Stimulated activated naive CD8-positive, alpha-beta T cell treated with anti-CD3 and anti-CD28 coated beads, Interleukin-15, Interleukin-2, amounts not matched to agents 100 U/mL and 50 U/mL, for 24 hours (primary cell): Measurements from ENCODE around the gene CYP2C8.
"Not testable (repeated sequence)": the region's sequence is repeated elsewhere in the genome, so short reads cannot be mapped to it uniquely, and the experiment has no call there.

Experiments
- ATAC-seq: fragments of 150-1000 bp; cut with Tn5 transposase; one replicate; pipeline ENCODE4 v1.10.0; 2021
- DNase-seq: peaks from one replicate; pipeline ENCODE4 v3.0.0; 2021

CYP2C8 gene

DNA sequence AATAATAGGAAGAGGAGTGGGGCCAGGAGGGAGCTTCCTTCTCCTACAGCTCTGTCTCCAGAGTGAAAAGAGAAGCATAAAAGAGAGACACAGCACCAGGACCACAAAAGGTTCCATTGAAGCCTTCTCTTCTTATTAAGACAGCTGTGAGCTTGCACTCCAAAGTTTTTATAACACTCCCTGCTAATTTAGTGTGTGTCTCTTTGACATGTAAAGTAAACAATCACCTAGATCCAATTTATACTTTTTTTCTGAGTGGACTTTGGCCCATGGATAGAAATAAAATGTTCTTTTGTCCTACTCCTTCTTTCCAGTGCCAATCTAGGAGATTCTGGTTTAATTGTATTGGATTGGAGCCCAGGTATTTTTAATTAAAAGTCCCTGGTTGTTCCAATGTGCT is at the start of gene CYP2C8:
Gene CYP2C8, minus strand, starts transcription at position 212 of the 400 bp plus-strand sequence. Its CDS starts 95 bp downstream, at position 117.
- DNase-seq: no peak
- no peak for ATAC-seq

DNA sequence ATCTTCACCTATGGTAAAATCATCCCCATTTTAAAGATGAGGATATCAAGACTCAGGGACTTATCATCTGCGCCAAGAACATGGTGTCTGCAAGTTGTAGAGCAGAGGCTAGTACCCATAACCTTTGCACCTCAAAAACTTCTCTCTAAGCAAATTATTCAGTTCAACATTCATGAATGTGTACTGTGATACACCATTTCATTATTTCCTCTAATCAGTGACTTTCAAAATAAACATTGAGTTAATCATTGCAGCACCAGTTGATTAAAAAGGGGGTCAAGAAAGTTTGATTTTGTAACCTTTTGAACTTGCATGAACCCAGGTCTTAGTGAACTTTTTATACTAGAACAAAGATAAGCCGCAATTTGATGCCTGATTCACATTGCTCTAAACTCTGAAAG is 47.6 kb upstream of the CYP2C8 start:
- DNase-seq (no peak), ATAC-seq (no peak)

- not testable (repeated sequence) for DNase-seq, ATAC-seq
Observed at GRCh38 chr10:95110823-95111222, 41.5 kb upstream of the CYP2C8 start.

DNA sequence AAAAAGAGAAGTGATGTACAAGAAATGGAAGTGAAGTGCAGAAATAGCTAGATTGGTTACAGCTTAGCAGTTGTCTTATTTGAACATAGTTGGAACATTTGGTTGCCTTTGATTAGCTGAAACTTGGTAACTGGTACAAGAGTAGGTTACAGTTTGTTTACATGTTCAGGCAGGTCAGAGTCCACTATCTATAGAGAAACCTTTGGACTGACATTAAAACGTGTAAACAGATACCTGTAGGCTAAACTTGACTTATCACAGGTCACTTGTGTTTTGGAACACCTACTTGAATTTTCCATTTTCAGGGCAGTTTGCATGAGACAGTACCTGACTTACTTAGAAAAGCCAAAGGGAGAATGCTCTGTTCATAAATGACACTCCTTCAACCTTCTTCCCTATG is 28.5 kb upstream of the CYP2C8 start:
- DNase-seq: no peak
- no peak for ATAC-seq

DNA sequence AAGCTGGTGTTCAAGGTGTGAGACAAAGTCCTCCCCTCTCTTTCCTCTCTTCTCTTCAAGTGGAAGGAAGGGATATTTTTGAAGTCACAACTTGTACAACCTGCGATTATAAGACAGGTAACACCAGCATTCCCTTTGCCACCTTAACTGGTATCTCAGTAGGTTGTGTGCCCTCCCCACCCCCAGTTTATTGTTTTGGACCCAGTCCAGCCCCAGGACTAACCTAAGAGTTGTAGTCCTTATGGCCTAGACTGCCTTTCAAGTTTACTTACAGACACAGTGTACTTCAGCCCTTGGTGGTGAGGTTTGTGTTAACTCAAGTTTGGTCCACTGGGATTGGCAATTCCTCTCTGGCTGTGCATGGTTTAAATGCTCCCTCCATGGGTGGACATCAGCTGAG is 26.8 kb upstream of the CYP2C8 start:
- no peak for ATAC-seq
- no peak for DNase-seq

DNA sequence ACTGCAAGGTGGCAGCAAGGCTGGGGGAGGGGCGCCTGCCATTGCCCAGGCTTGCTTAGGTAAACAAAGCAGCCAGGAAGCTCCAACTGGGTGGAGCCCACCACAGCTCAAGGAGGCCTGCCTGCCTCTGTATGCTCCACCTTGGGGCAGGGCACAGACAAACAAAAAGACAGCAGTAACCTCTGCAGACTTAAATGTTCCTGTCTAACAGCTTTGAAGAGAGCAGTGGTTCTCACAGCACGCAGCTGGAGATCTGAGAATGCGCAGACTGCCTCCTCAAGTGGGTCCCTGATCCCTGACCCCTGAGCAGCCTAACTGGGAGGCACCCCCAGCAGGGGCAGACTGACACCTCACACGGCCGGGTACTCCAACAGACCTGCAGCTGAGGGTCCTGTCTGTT is 10.3 kb upstream of the CYP2C8 start:
- not testable (repeated sequence) for DNase-seq, ATAC-seq

DNA sequence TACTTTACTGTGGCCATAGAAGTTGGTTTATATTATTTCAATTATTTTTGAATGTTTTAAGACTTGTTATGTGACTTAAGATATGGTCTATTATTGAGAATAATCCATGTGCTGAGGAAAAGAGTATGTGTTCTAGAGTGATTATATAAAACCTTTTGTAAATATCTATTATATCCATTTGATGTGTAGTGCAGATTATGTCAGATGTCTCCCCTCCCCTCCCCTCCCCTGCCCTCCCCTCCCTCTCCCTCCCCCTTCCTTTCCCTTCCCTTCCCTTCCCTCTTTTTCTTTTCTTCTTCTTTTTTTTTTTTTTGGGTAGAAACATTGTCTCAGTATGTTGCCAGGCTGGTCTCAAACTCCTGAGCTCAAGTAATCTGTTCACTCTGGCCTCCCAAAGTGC is 8.3 kb upstream of the CYP2C8 start:
- no peak for ATAC-seq

GRCh38 chr10:95071107-95071660 is 1.9 kb upstream of the CYP2C8 start:
- no peak for ATAC-seq
- DNase-seq: no peak

More for the DNA sequence above, 8.3 kb upstream of the CYP2C8 start:
- DNase-seq: no peak

GRCh38 chr10:95064125-95064524 is 5.2 kb downstream of the CYP2C8 start:
- DNase-seq, ATAC-seq: not testable (repeated sequence)

DNA sequence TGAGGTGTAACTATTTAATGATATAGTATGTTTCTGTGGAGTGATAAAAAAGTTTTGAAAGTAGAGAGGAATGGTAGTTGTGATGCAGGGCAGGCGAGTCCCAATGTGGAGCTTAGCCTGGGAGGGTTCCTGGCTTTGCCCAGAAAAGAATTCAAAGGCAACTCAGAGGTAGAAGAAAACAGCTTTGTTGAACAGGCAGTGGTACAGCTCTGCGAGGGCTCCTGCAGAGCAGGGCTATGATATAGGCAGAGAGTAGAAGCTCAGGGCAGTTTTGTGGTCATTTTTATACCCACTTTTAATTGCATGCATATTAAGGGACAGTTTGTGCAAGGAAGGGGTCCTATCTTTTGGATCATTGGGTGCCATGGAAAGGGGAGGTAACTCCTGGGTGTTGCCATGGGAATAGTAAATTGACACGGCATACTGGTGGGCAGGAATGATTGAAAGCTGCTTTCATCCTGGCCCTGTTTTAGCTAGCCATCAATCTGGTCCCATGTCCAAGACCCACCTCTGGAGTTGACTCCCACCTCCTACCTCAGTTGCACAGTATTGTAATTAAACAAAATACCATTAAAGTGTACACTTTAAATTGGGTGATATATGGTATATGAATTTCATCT is 12.4 kb downstream of the CYP2C8 start:
- no peak for DNase-seq

GRCh38 chr10:95049919-95050318 is 19.4 kb downstream of the CYP2C8 start:
- ATAC-seq (no peak), DNase-seq (no peak)

More for the DNA sequence above, 12.4 kb downstream of the CYP2C8 start:
- ATAC-seq: no peak

GRCh38 chr10:95048206-95048605 is 21.1 kb downstream of the CYP2C8 start:
- DNase-seq (no peak), ATAC-seq (no peak)

- DNase-seq (no peak), ATAC-seq (no peak)
Observed at GRCh38 chr10:95039281-95039680, 30.0 kb downstream of the CYP2C8 start.

DNA sequence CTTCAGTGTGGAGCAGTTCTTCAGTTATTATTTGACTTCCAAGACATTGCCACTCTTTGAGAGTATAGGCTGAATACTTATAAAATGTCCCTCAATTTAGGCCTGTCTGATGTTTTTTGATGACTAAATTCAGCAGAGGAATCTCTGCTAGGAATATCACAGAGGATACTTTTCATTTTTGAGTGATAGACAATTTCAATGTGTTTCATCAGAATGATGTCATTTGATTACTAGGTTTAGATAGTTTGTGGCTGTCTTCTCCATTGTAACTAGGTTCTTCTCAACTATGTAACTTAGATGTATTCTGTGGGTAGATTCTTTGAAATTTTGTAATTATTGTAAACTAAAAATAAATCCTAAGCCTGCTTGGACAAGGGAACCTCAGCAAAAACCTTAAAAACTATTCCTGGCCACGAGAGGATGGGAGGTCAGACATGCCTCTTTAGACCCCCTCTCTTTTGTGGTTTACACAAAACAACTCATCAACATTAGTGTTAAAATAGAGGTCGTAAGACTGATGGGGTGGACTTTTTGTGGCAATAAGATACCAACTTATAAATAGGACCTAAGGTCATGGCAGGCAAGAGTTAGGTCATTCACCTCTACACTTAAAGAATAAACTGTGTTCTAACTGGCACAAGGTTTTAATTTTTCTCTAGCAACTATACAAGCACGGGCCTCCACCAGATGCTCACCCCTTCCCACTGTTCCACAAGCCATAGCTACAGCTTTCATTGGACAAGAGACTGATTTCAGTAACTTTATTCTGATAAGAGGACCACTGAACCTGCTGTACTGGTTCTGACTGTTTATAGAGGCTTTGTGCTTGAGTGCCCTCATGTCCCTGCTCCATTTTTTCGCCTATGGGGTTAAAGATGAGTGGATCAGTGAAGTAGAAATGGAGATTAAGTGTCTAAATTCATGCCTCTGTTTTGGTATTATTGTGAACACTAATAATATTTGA is 33.7 kb downstream of the CYP2C8 start:
- ATAC-seq (no peak), DNase-seq (no peak)

DNA sequence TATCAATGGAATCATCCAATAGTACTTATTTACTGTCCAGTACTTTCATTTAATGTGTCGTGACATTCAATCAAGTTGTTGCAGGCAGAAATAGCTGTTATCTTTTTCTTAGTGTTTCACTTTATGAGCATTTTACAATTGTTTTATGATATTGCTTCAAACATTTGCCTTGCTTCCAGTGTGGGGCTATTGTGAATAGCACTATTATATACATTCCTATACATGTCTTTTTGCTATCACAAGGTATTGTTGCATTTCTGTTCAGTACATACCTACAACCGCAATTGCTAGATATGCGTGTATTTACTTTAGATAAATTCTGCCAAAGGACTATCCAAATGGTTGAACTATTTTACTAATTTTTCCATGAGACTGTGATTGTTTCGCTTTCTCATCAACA is 34.9 kb downstream of the CYP2C8 start:
- ATAC-seq: no peak
- DNase-seq: no peak

GRCh38 chr10:95031656-95032055 is 37.6 kb downstream of the CYP2C8 start:
- DNase-seq (no peak), ATAC-seq (no peak)

DNA sequence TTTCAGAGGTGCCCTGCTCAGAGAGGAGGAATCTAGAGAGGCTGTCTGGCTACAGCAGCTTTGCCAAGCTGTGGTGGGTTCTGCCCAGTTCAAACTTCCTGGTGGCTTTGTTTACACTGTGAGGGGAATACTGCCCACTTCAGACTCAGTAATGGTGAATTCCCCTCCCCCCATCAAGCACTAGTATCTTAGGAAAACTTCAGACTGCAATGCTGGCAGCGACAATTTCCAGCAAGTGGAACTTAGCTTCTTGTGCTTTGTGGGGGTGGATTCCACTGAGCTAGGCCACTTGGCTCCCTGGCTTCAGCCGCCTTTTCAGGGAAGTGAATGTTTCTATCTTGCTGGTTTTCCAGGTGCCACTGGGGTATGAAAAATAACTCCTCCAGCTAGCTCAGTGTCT is 42.8 kb downstream of the CYP2C8 start:
- ATAC-seq: no peak

GRCh38 chr10:94997741-94998174 is 71.5 kb downstream of the CYP2C8 start:
- no peak for ATAC-seq
- DNase-seq: no peak

More for the DNA sequence above, 42.8 kb downstream of the CYP2C8 start:
- no peak for DNase-seq

DNA sequence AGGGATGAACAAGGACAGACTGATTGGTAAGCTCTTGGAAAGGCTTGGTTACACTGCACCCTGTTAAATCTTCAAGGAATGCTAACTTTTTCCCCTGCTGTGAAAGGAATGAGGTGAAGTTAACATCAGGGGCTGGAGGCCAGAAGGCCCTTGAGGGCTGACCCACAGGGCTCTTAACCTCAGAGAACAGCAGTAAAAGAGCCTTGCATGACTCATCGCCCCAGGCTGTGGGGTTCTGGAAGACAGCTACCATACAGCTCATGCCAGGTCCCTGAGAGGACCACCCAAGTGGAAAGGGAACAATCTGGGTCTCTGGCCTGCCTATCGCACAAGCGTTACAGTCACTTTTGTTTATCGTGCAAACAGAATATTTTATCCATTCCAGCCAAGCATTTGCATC is 76.5 kb downstream of the CYP2C8 start:
- ATAC-seq: no peak
- no peak for DNase-seq

GRCh38 chr10:94991243-94991888 is 77.9 kb downstream of the CYP2C8 start:
- ATAC-seq (no peak), DNase-seq (no peak)

- ATAC-seq: no peak
- DNase-seq: no peak
Observed at GRCh38 chr10:94989192-94989591, 80.1 kb downstream of the CYP2C8 start.
